Measurements from ENCODE around the gene GPRIN3.

GPRIN3 gene

GRCh38 chr4:89242216-89242615 is 65.4 kb downstream of the GPRIN3 start:
- H3K9me3 ChIP-seq = no peaks in the 10 kb centered on the region
- no peaks in the 10 kb centered on the region for H3K27me3 ChIP-seq
- no peak for TF ChIP-seq Cebpa-rat (IDR thresholded peaks at IDR 0.05)
- no peak overlapping the region for H3K4me2 ChIP-seq
- no peak overlapping the region for H3K27ac ChIP-seq
- no peak overlapping the region for H3K9ac ChIP-seq
- H3K36me3 ChIP-seq = no peaks in the 10 kb centered on the region
- peaks cover 6% of the 10 kb centered on the region for H3K4me1 ChIP-seq
- H4K20me1 ChIP-seq = no peaks in the 10 kb centered on the region
- H3K4me3 ChIP-seq = no peak overlapping the region

- Histone ChIP-seq H3K36me3 (no peaks in the 10 kb centered on the region), H4K20me1 (no peaks in the 10 kb centered on the region), H3K27me3 (no peaks in the 10 kb centered on the region), H3K27ac (no peak overlapping the region), H3K4me1 (no peaks in the 10 kb centered on the region), H3K9me3 (0 out of 2 replicates have a peak, but pooled peaks cover 6% of the 10 kb centered on the region), H3K4me2 (no peak overlapping the region), H3K9ac (no peak overlapping the region), H3K4me3 (no peak overlapping the region)
- TF ChIP-seq Cebpa-rat (IDR thresholded peaks at IDR 0.05) = no peak
Measured at GRCh38 chr4:89230271-89230670, 77.3 kb downstream of the GPRIN3 start.

GRCh38 chr4:89226665-89227574 is 80.7 kb downstream of the GPRIN3 start:
- Histone ChIP-seq H3K27ac (no peak overlapping the region), H3K4me3 (no peak overlapping the region), H3K4me1 (no peaks in the 10 kb centered on the region), H3K9ac (no peak overlapping the region), H3K27me3 (no peaks in the 10 kb centered on the region), H3K36me3 (no peaks in the 10 kb centered on the region), H3K9me3 (no peaks in the 10 kb centered on the region), H4K20me1 (no peaks in the 10 kb centered on the region), H3K4me2 (no peak overlapping the region)
- TF ChIP-seq Cebpa-rat (IDR thresholded peaks at IDR 0.05) = no peak

GRCh38 chr4:89222170-89222569 is 85.4 kb downstream of the GPRIN3 start:
- Histone ChIP-seq H3K9ac (no peak overlapping the region), H3K4me1 (no peaks in the 10 kb centered on the region), H3K27ac (no peak overlapping the region), H3K27me3 (no peaks in the 10 kb centered on the region), H3K36me3 (no peaks in the 10 kb centered on the region), H3K9me3 (no peaks in the 10 kb centered on the region), H3K4me2 (no peak overlapping the region), H3K4me3 (no peak overlapping the region), H4K20me1 (no peaks in the 10 kb centered on the region)
- TF ChIP-seq Cebpa-rat (IDR thresholded peaks at IDR 0.05) = no peak

- H3K27me3 ChIP-seq = no peaks in the 10 kb centered on the region
- H3K27ac ChIP-seq = no peak overlapping the region
- H3K9ac ChIP-seq = no peak overlapping the region
- H3K4me1 ChIP-seq = no peaks in the 10 kb centered on the region
- no peak overlapping the region for H3K4me3 ChIP-seq
- no peaks in the 10 kb centered on the region for H4K20me1 ChIP-seq
- H3K4me2 ChIP-seq = no peak overlapping the region
- TF ChIP-seq Cebpa-rat (IDR thresholded peaks at IDR 0.05) = no peak
- no peaks in the 10 kb centered on the region for H3K9me3 ChIP-seq
- no peaks in the 10 kb centered on the region for H3K36me3 ChIP-seq
Measured at GRCh38 chr4:89221167-89221867, 86.3 kb downstream of the GPRIN3 start.

- no peaks in the 10 kb centered on the region for H3K4me1 ChIP-seq
- H3K4me3 ChIP-seq = no peak overlapping the region
- H3K9ac ChIP-seq = no peak overlapping the region
- no peak overlapping the region for H3K4me2 ChIP-seq
- H3K9me3 ChIP-seq = no peaks in the 10 kb centered on the region
- H3K27me3 ChIP-seq = no peaks in the 10 kb centered on the region
- H3K36me3 ChIP-seq = no peaks in the 10 kb centered on the region
- H4K20me1 ChIP-seq = no peaks in the 10 kb centered on the region
- H3K27ac ChIP-seq = no peak overlapping the region
- no peak for TF ChIP-seq Cebpa-rat (IDR thresholded peaks at IDR 0.05)
Measured at GRCh38 chr4:89218587-89218986, 89.0 kb downstream of the GPRIN3 start.

- Histone ChIP-seq H3K9ac (no peak overlapping the region), H3K27ac (no peak overlapping the region), H3K4me2 (no peak overlapping the region), H3K4me3 (no peak overlapping the region), H3K9me3 (no peaks in the 10 kb centered on the region), H3K27me3 (no peaks in the 10 kb centered on the region), H3K4me1 (no peaks in the 10 kb centered on the region), H4K20me1 (no peaks in the 10 kb centered on the region), H3K36me3 (no peaks in the 10 kb centered on the region)
- TF ChIP-seq Cebpa-rat (IDR thresholded peaks at IDR 0.05) = no peak
Measured at GRCh38 chr4:89217604-89218003, 90.0 kb downstream of the GPRIN3 start.

GRCh38 chr4:89216866-89217265 is 90.7 kb downstream of the GPRIN3 start:
- Histone ChIP-seq H3K9me3 (no peaks in the 10 kb centered on the region), H3K4me2 (no peak overlapping the region), H3K27ac (no peak overlapping the region), H3K4me1 (no peaks in the 10 kb centered on the region), H3K36me3 (no peaks in the 10 kb centered on the region), H4K20me1 (no peaks in the 10 kb centered on the region), H3K9ac (no peak overlapping the region), H3K4me3 (no peak overlapping the region), H3K27me3 (no peaks in the 10 kb centered on the region)
- no peak for TF ChIP-seq Cebpa-rat (IDR thresholded peaks at IDR 0.05)

GRCh38 chr4:89216422-89216821 is 91.2 kb downstream of the GPRIN3 start:
- Histone ChIP-seq H3K9me3 (no peaks in the 10 kb centered on the region), H4K20me1 (no peaks in the 10 kb centered on the region), H3K4me2 (no peak overlapping the region), H3K36me3 (no peaks in the 10 kb centered on the region), H3K27ac (no peak overlapping the region), H3K9ac (no peak overlapping the region), H3K27me3 (no peaks in the 10 kb centered on the region), H3K4me3 (no peak overlapping the region), H3K4me1 (no peaks in the 10 kb centered on the region)
- no peak for TF ChIP-seq Cebpa-rat (IDR thresholded peaks at IDR 0.05)

- H3K36me3 ChIP-seq = no peaks in the 10 kb centered on the region
- no peak overlapping the region for H3K27ac ChIP-seq
- H3K4me3 ChIP-seq = no peak overlapping the region
- no peaks in the 10 kb centered on the region for H3K9me3 ChIP-seq
- no peak overlapping the region for H3K9ac ChIP-seq
- H3K27me3 ChIP-seq = no peaks in the 10 kb centered on the region
- no peaks in the 10 kb centered on the region for H3K4me1 ChIP-seq
- no peaks in the 10 kb centered on the region for H4K20me1 ChIP-seq
- H3K4me2 ChIP-seq = no peak overlapping the region
- no peak for TF ChIP-seq Cebpa-rat (IDR thresholded peaks at IDR 0.05)
Measured at GRCh38 chr4:89215736-89216135, 91.9 kb downstream of the GPRIN3 start.

All from BLaER1 (cell line).